NCI-H187 (cell line): ENCODE results near the gene PIGL.
"Not testable (repeated sequence)": the region's sequence is repeated elsewhere in the genome, so short reads cannot be mapped to it uniquely, and the experiment has no call there.

Experiments used
- DNase-seq, 2 experiments: peaks; one replicate each; lab custom pipeline; 2025; lab: John Stamatoyannopoulos, UW

PIGL gene

DNA sequence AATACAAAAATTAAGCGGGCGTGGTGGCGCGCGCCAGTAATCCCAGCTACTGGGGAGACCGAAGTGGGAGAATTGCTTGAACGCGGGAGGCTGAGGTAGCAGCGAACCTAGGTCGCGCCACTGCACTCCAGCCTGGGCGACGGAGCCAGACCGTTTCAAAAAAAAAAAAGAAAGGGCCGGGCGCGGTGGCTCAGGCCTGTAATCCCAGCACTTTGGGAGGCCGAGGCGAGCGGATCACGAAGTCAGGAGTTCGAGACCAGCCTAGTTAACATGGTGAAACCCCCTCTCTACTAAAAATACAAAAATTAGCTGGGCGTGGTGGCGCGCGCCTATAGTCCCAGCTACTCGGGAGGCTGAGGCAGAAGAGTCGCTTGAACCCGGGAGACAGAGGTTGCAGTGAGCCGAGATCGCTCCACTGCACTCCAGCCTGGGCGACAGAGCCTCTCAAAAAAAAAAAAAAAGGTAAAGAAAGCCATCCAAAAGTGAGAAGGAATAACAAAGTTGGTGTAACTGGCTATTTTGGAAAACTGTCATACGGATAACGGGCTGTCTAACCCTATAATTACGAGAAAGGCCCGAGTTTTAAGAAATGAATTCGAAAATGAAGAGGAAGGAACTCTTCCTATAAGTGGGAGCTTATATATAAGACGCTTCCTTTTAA, 539 bp upstream of the PIGL start:
- not testable (repeated sequence) for DNase-seq

DNA sequence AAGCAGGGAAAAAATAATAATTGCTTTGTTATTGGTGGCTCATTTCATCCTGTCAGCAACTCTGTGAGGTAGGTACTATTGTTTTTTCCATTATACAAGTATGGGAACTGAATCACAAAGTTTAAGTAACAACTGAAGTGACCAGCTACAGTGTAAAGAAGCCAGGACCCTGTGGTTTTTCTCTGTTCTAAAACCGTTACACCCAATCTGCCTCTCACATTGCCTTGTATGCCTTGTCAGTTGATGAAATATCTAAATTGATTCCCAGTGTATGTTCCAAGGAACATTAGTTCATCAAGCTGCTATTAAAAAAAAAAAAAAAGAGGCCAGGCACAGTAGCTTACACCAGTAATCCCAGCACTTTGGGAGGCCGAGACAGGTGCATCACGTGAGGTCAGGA, 5.4 kb downstream of the PIGL start:
- no peak for DNase-seq

DNA sequence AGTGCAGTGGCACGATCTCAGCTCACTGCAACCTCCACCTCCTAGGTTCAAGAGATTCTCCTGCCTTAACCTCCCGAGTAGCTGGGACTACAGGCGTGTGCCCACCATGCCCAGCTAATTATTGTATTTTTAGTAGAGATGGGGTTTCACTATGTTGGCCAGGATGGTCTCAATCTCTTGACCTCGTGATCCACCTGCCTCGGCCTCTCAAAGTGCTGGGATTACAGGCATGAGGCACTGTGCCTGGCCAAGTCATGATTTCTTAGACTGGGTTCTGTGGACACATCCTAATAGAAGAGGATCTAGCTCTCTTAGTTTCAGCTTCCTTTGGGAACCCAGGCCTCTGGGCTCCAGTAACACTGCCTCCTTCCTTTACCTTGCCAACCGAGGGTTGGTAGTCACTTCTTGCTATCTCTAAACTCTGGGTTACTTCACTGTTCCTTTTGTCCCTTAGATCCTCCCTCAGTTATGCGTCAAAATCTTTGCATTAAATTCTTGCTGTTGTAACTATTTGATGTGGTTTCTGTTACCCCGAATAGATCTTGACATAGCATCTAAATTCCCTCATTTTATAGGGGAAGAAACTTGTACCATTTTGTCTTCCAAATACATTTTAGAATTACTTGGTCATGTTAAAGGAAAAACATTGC, 13.0 kb downstream of the PIGL start:
- not testable (repeated sequence) for DNase-seq

DNA sequence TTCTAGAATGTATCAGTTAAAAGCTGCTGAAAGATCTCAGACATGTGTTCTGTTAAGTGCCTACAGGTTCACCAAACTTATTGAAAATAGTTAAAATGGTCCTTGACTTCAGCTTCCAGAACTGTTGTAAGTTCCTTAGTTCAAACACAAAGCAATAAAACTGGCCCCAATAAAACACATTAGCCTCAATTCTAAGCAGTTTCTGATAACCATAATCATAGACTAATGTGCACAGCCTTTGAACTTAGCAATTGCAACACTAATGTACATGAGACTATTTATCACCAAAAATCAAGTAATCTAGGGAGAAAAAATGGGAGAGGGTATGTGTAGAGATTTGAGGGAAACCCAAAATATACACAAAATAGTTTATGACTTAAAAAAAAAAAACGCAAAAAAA, 15.4 kb downstream of the PIGL start:
- DNase-seq: no peak

DNA sequence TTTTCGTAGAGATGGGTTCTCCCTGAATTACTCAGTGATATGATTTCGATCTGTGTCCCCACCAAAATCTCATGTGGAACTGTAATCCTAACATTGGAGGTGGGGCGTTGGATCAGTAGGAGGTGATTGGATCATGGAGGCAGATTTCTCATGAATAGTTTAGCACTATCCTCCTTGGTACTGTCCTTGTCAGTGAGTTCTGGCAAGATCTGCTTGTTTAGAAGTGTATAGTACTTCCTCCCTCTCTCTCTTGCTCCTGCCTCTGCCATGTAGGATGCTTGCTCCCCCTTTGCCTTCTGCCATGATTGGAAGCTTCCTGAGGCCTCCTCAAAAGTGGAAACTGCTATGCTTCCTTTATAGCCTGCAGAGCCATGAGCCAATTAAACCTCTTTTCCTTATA, 22.9 kb downstream of the PIGL start:
- no peak for DNase-seq

DNA sequence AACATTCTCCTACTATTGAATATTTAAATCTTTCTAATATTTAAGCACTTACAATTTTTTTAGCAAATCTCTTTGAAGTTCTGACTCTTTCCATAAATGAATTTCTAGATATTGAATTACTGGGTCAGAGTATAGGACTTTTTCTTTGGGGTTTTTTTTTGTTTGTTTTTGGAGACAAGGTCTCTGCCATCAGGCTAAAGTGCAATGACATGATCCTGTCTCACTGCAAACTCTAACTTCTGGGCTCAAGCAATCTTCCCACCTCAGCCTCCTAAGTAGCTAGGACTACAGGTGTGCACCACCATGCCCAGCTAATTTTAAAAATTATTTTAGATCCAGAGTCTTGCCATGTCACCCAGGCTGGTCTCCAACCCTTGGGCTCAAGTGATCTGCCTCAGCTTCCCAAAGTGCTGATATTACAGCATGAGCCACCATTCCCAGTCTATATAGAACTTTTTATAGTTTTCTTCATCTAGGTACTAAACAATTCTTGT, 24.9 kb downstream of the PIGL start:
- no peak for DNase-seq

DNA sequence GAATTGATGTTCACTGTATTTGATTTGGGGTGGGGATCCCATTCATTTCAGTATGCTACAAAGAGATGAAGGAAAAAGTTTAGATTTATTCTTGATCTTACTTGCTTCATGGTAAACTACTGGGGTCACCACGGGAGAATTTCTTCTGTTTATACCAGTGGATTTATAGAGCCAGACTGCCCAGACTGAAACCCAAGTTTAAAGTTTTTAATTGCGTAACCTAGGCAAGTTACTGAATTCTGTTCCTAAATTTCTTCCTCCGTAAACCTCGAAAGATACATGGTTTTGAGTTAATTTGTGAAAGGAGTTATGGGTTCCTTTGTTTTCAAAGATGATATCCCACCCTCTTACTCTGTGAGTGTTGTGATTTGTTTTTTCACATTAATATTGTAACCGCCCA, 26.4 kb downstream of the PIGL start:
- DNase-seq: no peak

DNA sequence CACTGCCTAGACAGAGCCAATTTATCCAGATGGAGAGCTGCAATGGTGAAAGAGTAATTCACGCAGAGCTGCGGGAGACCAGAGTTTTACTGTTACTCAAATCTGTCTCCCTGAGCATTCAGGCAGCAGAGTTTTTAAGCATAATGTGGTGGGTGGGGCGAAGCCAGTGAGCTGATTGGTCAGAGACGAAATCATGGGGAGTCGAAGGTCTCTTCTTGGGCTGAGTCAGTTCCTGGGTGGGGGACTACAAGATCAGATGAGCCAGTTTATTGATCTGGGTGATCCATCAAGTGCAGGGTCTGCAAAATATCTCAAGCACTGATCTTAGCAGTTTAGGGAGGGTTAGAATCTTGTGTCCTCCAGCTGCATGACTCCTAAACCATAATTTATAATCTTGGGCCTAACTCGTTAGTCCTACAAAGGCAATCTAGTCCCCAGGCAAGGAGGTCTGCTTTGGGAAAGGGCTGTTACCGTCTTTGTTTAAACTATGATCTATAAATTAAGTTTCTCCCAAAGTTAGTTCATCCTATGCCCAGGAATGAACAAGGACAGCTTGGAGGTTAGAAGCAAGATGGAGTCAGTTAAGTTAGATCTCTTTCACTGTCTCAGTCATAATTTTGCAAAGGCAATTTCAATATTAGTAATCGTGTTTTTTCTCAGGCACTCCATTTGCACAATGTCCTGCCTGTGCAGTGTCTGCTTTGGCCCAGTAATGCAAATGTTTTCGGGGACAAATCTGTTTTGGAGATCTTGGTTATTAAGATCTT, 27.0 kb downstream of the PIGL start:
- DNase-seq: no peak

DNA sequence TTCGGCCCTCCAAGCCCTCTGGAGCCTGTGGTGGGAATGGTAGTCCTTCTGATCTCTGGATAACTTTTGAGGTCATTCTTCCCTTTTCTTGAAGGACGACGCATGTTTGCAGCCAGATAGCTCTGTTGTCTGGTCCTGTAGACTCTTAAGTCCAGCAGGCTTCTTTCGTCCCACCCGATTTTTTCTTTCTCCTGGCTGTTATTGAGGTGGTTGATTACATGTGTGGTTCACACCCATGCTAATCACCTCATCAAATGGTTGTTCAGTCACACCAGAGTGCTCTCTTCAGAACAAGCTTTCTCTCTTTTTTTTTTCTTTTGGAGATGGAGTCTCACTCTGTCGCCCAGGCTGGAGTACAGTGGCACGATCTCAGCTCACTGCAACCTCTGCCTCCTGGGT, 30.6 kb downstream of the PIGL start:
- no peak for DNase-seq

DNA sequence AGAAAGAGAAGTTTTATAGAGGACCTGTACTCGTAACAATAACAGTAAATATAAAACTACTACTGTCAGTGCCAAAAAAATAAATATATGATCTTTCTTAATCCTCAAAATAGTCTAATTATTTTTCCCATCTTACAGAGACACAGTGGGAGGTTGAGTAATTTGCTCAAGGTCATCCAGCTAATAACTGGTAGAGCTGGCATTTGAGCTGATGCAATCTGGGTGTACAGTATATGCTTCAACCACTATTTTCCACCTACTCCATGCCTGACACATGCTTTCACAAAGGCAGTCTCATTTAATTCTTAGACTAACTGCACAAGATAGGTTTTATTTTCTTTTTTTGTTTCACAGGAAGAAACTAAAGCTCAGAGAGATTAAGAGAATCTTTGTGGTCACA, 33.6 kb downstream of the PIGL start:
- DNase-seq: no peak

DNA sequence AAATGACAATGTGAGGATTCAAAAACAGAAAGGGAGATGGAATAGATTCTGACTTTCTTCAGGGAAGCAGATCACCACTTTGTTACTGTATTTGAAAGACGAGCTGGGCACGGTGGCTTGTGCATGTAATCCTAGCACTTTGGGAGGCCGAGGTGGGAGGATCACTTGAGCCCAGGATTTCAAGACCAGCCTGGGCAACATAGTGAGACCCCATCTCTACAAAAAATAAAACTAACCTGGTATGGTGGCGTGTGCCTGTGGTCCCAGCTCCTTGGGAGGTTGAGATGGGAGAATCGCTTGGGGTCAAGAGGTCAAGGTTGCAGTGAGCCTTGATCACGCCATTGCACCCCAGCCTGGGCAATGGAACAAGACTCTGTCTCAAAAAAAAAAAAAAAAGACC, 34.0 kb downstream of the PIGL start:
- DNase-seq: no peak

DNA sequence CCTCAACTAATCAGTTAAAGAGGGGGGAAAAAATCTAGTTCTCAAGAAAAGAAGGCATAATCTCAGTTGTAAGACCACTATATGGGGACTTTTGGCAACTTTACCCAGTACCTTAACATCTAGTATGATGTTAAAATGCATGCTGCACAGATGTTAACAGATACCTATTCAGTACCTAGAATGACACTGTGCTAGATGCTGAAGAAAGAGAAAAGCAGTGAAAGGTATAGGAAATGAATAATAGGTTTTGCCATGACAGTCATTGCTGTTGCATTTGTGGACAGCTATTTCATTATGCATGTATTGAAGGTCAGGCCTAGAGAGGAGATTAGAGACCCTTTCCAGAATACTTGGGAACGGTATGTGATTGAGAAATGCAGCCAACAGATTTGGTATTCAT, 34.5 kb downstream of the PIGL start:
- DNase-seq: no peak

DNA sequence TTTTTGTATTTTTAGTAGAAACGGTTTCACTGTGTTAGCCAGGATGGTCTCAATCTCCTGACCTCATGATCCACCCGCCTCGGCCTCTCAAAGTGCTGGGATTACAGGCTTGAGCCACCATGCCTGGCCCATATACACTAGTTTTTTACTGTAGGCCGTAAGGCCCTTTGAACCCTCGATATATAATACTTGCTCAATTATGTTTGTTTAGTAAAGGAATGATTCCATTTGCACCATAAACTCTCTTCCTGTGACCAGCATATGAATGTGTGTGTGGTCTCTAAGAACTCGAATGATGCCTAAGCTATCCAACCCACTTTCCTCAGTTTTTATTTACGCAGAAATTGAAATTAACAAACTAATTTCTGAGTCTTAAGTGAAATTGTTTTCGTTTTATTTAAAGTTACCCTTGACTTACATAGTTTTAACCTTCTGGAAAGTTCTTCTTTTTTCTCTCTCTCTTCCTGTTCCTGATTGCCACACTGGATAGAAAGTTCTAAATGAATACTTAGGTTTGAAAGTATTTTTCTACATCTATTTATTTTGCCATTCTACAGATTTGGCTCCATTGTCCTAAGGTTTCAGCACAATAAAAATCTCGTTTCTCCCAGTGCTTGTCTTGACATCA, 37.9 kb downstream of the PIGL start:
- DNase-seq: no peak

DNA sequence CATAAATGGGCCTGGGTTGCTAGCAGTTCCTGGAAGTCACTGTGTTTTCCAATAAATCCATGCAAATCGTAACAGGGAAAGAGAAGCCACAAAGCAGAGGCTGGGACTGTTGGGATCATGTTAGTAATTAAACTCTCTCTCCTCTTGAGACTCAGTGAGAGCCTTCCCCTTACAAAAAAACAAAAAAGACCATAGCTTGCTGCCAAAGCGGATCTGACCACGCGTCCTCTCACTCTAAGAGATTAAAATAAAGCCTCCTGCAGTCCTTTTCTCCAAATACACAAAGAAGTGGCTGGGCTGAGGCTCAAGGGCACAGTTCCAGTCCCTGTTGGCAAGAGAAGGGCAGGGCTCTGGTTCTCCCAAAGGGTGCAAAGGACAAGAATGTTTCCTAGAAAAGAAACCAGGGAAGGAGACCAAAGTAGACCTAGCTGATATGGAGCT, 38.5 kb downstream of the PIGL start:
- no peak for DNase-seq

DNA sequence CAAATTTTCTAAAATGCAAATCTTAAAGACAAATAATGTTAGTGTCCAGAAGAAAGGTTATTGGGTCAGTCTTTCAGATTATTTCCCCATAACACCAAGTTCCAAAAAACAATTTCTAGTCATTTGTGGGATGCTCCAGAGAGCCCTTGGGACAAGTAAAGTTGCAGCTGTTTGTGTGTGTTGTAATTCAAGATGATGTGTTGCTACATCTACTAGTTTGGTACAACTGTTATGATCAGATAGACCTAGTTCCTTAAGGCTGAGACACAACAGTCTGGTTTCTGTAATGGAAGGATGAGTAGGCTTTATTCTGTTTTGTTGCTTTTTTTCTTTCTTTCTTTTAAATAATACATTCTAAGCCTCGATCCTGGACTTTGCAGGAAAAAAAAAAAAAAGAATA, 41.9 kb downstream of the PIGL start:
- DNase-seq: no peak

DNA sequence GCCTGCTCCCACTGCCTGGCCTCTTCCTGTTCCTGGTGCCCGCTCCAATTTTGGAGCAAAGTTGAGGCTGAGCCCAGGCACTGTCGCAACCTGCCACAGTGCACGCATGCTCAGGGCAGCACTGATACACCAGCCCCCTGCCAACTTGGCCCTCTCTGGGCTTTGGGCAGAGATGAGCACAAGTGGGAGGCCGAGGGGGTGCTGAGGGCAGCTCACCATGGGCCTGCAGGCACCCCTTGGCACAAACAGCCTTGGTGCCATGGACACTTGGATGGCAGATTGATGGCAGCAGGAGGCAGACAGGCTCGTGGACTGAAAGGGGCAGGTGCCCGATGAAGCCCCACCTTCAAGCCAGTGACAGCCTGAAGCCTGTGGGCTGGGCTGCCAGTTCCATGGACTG, 42.9 kb downstream of the PIGL start:
- no peak for DNase-seq

DNA sequence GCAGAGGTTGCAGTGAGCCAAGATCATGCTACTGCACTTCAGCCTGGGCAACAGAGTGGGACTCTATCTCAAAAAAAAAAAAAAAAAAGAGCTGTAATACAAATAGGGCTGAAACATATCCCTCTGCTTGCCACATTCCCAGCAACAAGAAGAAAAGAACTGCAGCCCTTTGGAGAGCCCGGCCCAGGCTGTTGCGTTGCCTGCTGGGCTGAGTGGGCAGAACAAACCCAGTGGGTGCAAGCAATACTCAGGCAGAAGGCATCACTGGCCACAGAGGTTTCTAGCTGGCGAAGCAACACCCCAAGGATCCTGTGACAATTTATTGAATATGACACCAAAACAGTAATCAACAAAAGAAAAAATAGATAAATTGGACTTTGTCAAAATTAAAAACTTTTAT, 44.0 kb downstream of the PIGL start:
- no peak for DNase-seq

DNA sequence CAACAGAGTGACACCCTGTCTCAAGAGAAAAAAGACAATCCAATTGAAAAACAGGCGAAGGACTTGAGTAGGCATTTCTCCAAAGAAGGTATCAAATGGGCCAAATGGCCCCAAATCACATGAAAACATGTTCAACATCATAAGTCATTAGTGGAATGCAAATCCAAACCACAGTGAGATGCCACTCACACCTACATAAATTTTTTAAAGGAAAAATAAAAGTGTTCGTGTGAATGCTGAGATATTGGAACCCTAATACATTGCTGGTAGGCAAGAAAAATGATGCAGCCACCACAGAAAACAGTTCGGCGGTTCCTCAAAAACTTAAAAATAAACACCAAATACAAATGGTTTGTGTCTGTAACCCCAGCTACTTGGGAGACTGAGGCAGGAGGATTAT, 45.2 kb downstream of the PIGL start:
- no peak for DNase-seq

DNA sequence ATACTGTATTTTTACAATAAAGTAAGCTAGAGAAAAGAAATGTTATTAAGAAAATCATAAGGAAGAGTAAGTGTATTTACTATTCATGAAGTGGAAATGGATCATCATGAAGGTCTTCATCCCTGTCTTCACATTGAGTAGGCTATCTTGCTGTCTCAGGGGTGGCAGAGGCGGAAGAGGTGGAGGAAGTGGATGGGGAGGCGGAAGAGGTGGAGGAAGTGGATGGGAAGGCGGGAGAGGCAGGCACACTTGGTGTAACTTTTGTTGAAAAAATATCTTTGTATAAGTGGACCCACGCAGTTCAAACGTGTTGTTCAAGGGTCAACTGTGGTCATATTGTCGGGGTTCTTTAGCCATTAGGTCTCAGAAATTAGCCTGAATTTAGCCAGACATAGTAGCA, 50.2 kb downstream of the PIGL start:
- DNase-seq: no peak

DNA sequence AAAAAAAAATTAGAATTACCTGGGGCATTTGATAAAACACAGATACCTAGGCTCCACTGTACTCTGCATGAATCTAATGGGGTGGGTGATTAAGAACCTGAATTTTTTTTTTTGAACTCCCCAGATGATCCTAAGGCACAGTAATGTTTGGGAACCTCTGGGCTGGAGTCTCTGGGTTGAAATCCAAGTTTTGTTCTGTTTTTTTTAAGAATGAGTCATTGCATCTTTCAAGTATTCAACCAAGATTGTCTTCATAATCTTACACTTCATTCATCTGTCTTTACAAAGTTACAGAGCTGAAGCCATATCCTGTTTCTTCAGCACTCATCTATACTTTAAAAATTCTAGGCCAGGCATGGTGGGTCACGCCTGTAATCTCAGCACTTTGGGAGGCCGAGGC, 52.6 kb downstream of the PIGL start:
- DNase-seq: no peak

DNA sequence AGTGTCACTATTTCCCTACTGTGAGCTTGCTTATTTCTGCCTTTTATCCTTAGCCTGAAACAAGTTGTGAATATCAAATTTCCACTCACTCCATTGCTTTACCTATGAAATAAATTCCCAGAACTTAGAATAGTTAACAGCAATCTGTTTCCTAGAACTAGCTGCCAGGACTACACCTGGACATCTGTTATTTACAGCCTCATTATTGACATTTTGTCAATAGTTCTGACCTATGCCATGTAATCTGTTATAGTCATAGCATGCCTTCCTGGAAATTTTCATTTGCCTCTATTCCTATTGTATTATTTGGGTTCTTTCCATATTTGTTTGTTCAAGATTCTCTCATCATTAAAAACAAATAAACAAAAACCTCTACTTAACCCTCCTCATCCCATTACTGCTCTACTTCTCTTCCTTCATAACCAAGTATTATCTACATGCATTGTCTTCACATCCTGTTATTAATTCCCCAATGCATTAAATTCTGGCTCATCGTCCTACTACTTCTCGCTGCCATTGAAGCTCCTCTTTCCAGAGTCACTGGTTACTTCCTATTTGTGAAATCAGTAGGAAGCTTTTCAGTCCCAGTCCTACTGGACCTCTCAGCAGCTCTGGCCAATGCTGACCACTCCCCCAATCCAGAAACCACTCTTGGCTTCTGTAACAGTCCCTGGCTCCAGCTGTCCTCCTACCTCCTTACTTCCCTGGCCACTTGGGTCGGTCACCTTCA, 55.3 kb downstream of the PIGL start:
- no peak for DNase-seq

DNA sequence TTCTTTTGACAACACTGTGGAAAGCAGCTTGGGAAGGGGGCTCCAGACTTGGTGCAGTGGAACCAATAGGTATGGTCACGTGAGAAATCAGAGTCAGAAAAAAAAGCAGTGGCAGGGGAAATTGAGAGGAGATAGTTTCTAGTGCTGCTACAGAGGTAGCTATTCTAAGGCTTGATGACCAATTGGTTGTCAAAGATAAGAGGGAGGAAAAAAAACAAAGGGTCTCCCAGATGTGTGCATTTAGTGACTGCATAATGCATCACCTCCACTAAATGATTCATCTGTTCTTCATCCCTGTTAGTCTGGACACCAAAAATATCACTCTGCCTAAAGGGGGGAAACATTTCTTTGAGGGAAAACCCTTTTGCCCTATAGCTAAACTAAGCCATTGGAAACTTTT, 56.5 kb downstream of the PIGL start:
- DNase-seq: no peak
